Activated T-cell treated with anti-CD3 and anti-CD28 coated beads for 48 hours (primary cell): ENCODE data around the gene SLC5A11.
A peak's percentile ranks its signal among the peaks of the same experiment; 100 is the strongest.
"Not testable (repeated sequence)": the region's sequence is repeated elsewhere in the genome, so short reads cannot be mapped to it uniquely, and the experiment has no call there.

Experiments used
- DNase-seq: peaks from one replicate; pipeline ENCODE4 v3.0.0-alpha.2; 2020; ENCODE audit warnings: low read depth

Gene SLC5A11

DNA sequence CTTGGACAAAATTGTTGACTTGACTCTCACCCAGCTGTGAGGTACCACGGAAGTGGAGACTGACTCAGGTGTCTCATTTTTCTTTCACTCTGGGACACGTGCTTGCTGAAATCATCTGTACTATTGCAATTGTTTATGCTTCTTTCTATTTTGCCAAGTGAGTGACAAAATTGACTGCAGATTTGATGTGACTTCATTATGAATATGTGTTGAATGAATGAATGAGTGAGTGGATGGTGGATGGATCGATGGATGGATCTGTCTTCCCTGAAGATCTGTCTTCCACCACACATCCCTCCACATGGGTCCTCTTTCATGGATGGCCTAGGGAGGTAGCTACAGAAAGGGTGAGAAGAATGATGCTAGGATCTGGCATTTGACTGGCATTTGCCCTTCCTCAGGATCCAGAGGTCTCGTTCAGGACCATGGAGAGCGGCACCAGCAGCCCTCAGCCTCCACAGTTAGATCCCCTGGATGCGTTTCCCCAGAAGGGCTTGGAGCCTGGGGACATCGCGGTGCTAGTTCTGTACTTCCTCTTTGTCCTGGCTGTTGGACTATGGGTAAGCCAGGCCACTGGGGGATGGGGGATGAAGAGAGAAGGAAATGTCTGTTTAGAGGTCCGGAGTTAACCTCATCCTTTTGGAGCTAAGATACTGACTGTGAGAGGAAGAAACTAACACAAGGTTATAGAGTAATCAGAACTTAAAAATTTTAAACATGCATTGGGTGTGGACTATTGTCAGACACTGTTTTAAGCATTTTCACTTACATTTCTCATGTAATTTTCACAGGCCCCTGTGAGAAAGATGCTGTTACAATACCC, 12.7 kb downstream of the SLC5A11 start:
- peak; percentile 28 for DNase-seq

GRCh38 chr16:24861461-24861860, 15.7 kb downstream of the SLC5A11 start:
- no peak for DNase-seq

DNA sequence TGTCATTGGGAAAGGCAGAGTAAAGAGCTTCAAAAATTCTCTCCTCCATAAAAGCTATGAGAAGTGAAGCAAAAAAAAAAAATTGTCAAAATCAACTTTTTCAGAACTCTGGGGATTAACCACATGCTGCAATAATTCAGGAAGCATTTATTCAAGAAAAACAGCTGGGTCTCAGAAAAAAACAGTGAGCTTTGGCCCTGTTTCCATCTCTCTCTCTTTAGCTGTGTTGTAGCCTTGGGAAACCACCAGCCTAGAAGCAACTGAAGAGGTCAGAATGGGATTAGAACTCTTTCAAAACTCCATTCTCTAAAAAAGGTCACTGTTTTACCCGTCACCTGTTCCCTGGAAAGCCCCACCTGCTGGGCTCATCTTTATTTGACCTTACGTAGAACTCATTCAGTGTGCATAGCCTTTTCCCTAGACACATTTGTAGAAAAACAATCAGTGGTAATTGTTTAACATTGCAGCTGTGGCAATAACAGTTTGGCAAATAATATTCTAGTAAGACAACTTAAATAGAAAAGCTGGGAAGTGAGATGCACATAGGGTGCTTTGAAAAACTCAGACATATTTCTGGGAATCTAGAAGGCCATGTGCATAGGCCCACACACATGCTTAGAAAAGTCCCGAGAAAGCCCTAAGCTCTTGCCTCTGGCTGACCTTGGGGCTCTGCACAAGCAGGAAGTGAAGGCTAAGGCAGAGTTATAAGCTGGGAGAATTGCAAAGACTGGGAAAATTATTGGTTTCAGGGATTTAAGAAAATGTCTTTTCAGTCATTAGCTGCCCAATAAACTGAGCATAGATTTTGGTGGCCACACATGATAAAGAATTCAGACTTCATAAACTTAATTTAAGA, 18.0 kb downstream of the SLC5A11 start:
- no peak for DNase-seq

GRCh38 chr16:24869033-24869432, 23.3 kb downstream of the SLC5A11 start:
- no peak for DNase-seq

DNA sequence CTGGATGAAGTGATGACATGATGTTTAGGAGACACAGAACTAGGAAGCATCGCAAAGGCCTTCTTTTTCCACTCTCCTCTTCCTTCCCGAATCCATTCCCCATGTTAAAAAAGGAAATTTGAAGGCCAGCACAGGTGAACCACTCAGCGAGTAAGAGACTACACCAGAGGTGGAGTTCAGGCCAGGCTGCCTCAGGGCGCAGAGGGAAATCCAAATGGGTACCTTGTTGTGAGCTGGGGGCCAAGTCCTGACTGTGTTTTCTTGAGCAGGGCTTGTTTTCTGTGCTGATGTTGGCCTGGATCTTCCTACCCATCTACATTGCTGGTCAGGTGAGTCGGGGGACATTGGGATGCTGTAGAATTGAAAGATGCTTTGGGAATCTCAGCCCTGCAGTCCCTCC, 26.1 kb downstream of the SLC5A11 start:
- DNase-seq: no peak

GRCh38 chr16:24873028-24873427, 27.3 kb downstream of the SLC5A11 start:
- no peak for DNase-seq

GRCh38 chr16:24875466-24875865, 29.7 kb downstream of the SLC5A11 start:
- no peak for DNase-seq

DNA sequence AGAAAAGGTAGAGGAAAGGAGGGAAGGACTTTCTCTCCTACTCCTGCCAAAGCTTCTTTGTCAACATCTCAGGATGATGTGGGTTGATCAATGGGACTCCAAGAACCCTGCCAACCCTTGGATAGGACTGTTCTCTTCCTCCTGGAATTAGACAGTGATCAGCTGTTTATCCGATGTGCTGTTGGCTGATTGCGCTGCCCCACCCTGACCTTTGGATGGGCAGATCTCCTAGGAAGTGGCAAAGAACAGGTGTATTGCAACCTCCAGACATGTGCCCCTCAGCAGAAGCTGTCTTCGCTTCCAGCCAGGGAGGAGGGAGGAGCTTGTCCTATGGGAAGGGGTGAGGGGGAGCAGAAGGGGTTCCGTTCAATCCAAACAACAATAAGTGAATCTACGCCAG, 30.5 kb downstream of the SLC5A11 start:
- no peak for DNase-seq

DNA sequence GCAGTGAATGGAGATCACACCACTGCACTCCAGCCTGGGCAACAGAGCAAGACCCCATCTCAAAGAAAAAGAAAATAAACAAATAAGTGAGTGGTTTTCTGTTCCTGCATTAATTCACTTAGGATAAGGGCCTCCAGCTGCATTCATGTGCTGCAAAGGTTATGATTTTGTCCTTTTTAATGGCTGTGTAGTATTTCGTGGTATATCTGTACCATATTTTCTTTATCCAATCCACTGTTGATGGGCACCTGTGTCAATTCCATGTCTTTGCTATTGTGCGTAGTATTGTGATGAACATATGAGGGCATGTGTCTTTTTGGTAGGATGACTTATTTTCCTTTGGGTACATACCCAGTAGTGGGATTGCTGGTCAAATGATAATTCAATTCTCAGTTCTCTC, 33.9 kb downstream of the SLC5A11 start:
- no peak for DNase-seq

DNA sequence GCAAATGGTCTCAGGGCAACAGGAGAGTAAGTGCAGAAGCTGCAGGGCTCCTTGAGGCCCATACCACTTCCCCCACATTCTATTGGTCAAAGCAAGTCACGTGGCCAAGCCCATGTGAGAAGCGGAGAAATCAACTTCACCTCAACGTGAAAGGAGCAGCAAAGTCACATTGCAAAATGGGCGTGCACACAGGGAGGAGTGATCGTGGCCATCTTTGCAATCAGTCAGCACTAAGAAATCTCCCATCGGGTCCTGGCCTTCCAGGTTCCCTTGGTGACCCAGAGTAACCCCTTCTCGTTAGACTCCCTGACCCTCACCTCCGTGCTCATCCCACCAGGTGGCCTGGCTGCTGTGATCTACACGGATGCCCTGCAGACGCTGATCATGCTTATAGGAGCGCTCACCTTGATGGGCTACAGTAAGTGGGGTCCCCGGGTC, 38.0 kb downstream of the SLC5A11 start:
- DNase-seq: no peak

- no peak for DNase-seq
These were observed 41.7 kb downstream of the SLC5A11 start for GRCh38 chr16:24887472-24887871.

DNA sequence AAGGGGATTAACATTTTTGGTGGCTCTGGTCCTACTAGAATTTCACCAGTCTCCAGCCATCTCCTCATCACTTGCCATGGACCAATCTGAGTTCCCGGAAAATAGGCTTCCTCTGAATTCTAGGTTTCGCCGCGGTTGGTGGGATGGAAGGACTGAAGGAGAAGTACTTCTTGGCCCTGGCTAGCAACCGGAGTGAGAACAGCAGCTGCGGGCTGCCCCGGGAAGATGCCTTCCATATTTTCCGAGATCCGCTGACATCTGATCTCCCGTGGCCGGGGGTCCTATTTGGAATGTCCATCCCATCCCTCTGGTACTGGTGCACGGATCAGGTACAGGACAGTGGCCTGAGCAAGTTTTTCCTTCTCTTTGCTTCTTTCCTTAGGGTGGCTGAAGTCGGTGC, 45.0 kb downstream of the SLC5A11 start:
- DNase-seq: no peak

GRCh38 chr16:24896439-24896838, 50.7 kb downstream of the SLC5A11 start:
- no peak for DNase-seq

- DNase-seq: not testable (repeated sequence)
These were observed 51.8 kb downstream of the SLC5A11 start for GRCh38 chr16:24897522-24897921.

DNA sequence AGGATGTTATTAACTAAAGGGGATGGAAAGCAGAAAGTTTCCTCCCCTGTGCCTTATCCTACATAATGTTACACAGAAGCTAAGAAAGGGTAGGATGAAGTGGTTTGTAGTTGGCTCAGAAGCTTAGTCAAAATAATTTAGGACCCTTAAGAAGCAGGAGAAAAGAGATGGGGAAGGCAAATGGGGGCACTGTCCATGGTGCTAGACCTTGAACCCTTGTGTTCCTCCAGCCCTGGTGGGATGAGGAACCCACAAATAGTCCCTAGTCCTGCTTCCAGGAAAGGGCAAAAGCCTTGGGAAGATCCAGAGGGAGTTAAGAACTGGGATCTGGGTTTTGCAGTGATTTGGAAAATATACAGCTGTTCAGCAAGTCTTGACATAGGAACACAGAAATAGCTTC, 54.5 kb downstream of the SLC5A11 start:
- DNase-seq: no peak

GRCh38 chr16:24906199-24906808, 60.5 kb downstream of the SLC5A11 start:
- DNase-seq: no peak

- DNase-seq: no peak
These were observed 61.1 kb downstream of the SLC5A11 start for GRCh38 chr16:24906901-24907300.

DNA sequence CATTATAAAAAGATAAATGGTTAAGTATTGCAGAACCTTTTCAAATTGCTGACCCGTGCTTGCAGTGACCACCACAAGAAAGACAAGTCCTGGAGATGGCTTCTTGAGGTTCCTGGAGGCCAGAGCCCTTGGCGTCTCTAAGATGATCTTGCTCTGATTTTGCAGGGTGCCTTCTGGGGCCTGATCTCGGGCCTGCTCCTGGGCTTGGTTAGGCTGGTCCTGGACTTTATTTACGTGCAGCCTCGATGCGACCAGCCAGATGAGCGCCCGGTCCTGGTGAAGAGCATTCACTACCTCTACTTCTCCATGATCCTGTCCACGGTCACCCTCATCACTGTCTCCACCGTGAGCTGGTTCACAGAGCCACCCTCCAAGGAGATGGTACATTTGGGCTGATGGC, 63.0 kb downstream of the SLC5A11 start:
- no peak for DNase-seq

DNA sequence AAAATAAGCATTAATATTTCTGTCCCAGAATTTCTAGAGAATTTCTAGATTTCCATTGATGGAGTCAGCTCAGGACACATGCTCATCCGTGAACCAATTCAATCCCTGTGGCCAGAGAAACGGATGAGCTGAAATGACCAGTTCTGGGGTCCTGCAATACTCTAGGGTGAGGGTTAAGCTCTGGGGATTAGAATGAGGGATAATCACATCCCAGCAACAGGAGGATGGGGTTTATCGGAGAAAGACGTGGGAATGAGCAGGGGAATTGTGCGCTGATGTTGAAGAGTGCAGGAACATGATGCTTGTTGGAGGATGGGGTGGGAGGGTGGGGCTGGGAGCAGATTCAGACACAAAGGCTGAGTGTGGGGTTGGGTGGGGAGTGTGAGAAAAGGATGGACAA, 64.1 kb downstream of the SLC5A11 start:
- DNase-seq: no peak

- DNase-seq: no peak
These were observed 69.3 kb downstream of the SLC5A11 start for GRCh38 chr16:24915019-24915418.

DNA sequence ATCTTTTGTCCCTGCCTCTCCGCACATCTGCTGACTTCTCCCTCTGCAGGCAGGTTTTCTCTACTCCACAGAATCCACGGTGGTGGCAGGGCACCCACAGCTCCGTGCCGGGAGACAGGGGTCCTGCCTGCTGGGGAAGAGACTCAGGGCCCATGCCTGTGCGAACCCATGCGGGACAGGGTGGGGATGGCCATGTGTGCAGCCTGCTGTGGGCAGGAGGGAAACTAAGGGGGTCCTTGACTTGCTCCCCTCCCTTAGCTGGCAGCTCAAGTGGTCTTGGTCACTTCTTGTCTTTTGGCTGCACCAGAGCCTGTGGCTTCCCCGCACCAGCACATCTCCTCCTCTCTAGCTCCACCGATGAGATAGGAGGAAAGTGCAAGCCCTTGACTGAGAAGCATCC, 69.8 kb downstream of the SLC5A11 start:
- DNase-seq: no peak

DNA sequence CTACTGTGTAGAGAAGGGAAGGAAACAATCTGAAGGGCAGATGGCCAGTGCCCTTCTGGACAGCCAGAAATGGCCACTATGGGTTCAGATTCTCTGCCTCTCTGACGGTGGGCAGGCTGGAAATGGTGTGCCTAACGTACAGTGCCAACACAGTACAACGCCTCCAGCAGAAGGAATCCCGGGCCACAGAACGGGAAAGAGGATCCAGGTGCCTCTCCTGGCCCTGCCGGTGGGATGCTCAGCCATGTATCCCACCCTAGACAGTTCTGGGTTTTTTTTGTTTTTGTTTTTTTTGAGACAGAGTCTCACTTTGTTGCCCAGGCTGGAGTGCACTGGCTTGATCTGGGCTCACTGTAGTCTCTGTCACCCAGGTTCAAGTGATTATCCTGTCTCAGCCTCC, 71.5 kb downstream of the SLC5A11 start:
- DNase-seq: no peak

DNA sequence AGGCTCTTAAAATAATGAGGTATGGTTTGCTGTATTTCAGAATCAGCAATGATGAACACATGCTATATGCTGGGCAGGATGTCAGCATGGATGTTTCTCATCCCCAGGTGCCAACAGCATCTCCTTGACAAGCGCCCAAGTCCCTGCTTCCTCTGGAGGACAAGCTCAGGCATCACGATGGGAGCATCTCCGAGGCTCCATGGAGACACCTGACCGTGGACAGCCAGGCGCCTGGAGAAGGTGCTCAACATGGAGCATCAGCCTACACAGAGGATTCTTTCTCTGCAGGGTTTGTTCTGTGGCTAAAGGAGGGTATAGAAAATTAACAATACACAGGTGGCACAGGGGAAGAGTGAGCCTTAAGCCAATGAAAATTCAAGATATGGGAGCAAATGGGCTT, 72.1 kb downstream of the SLC5A11 start:
- DNase-seq: no peak
